ENCODE measurements around the gene MTF1.
A peak's percentile ranks its signal among the peaks of the same experiment; 100 is the strongest.

The MTF1 gene

GRCh38 chr1:37854406-37854805 lies 5.0 kb downstream of the MTF1 start:
- ATAC-seq (no peak), DNase-seq (no peak)
- H3K27ac Mint-ChIP-seq, result no peak overlapping the region
- no peaks in the 10 kb centered on the region for H3K9me3 Mint-ChIP-seq
- no peaks in the 10 kb centered on the region for H3K27me3 Mint-ChIP-seq
- peaks cover 49% of the 10 kb centered on the region for H3K4me1 Mint-ChIP-seq
- H3K4me3 Mint-ChIP-seq, result no peak overlapping the region
- H3K36me3 Mint-ChIP-seq (ENCODE audit: low read depth), result peaks cover 34% of the 10 kb centered on the region

- Mint-ChIP-seq H3K4me1 (peaks cover 45% of the 10 kb centered on the region), H3K9me3 (no peaks in the 10 kb centered on the region), H3K36me3 (ENCODE audit: low read depth) (peaks cover 38% of the 10 kb centered on the region), H3K4me3 (peak overlapping the region; percentile 3), H3K27me3 (no peaks in the 10 kb centered on the region), H3K27ac (peak overlapping the region; percentile 2)
- ATAC-seq (no peak), DNase-seq (no peak)
Measured at GRCh38 chr1:37853157-37853556, 6.2 kb downstream of the MTF1 start.

GRCh38 chr1:37851782-37852210 lies 7.6 kb downstream of the MTF1 start:
- Mint-ChIP-seq H3K4me1 (peaks cover 43% of the 10 kb centered on the region), H3K27ac (no peak overlapping the region), H3K9me3 (no peaks in the 10 kb centered on the region), H3K36me3 (ENCODE audit: low read depth) (peaks cover 28% of the 10 kb centered on the region), H3K27me3 (no peaks in the 10 kb centered on the region), H3K4me3 (no peak overlapping the region)
- DNase-seq, result no peak
- no peak for ATAC-seq

- H3K4me1 Mint-ChIP-seq, result peaks cover 44% of the 10 kb centered on the region
- no peaks in the 10 kb centered on the region for H3K27me3 Mint-ChIP-seq
- no peak overlapping the region for H3K4me3 Mint-ChIP-seq
- H3K27ac Mint-ChIP-seq, result no peak overlapping the region
- no peak for ATAC-seq
- H3K9me3 Mint-ChIP-seq, result no peaks in the 10 kb centered on the region
- H3K36me3 Mint-ChIP-seq (ENCODE audit: low read depth), result peaks cover 27% of the 10 kb centered on the region
- DNase-seq, result no peak
Measured at GRCh38 chr1:37851262-37851661, 8.1 kb downstream of the MTF1 start.

GRCh38 chr1:37850352-37850955 lies 8.9 kb downstream of the MTF1 start:
- no peaks in the 10 kb centered on the region for H3K27me3 Mint-ChIP-seq
- H3K4me3 Mint-ChIP-seq, result no peak overlapping the region
- H3K36me3 Mint-ChIP-seq (ENCODE audit: low read depth), result peaks cover 30% of the 10 kb centered on the region
- DNase-seq, result no peak
- peaks cover 45% of the 10 kb centered on the region for H3K4me1 Mint-ChIP-seq
- H3K9me3 Mint-ChIP-seq, result no peaks in the 10 kb centered on the region
- no peak overlapping the region for H3K27ac Mint-ChIP-seq
- no peak for ATAC-seq

GRCh38 chr1:37849480-37849879 lies 9.9 kb downstream of the MTF1 start:
- no peak for ATAC-seq
- H3K27ac Mint-ChIP-seq, result no peak overlapping the region
- H3K9me3 Mint-ChIP-seq, result no peaks in the 10 kb centered on the region
- DNase-seq, result no peak
- no peak overlapping the region for H3K4me3 Mint-ChIP-seq
- no peaks in the 10 kb centered on the region for H3K27me3 Mint-ChIP-seq
- H3K36me3 Mint-ChIP-seq (ENCODE audit: low read depth), result peaks cover 29% of the 10 kb centered on the region
- H3K4me1 Mint-ChIP-seq, result peaks cover 41% of the 10 kb centered on the region

- peaks cover 22% of the 10 kb centered on the region for H3K36me3 Mint-ChIP-seq (ENCODE audit: low read depth)
- ATAC-seq (no peak), DNase-seq (no peak)
- H3K27ac Mint-ChIP-seq, result peak overlapping the region; percentile 65
- peak overlapping the region; percentile 55 for H3K4me3 Mint-ChIP-seq
- H3K4me1 Mint-ChIP-seq, result peaks cover 35% of the 10 kb centered on the region
- H3K9me3 Mint-ChIP-seq, result no peaks in the 10 kb centered on the region
- H3K27me3 Mint-ChIP-seq, result no peaks in the 10 kb centered on the region
Measured at GRCh38 chr1:37846647-37847339, 12.6 kb downstream of the MTF1 start.

- no peak overlapping the region for H3K27ac Mint-ChIP-seq
- H3K4me3 Mint-ChIP-seq, result no peak overlapping the region
- H3K9me3 Mint-ChIP-seq, result no peaks in the 10 kb centered on the region
- H3K27me3 Mint-ChIP-seq, result no peaks in the 10 kb centered on the region
- DNase-seq (no peak), ATAC-seq (no peak)
- peaks cover 35% of the 10 kb centered on the region for H3K4me1 Mint-ChIP-seq
- peaks cover 25% of the 10 kb centered on the region for H3K36me3 Mint-ChIP-seq (ENCODE audit: low read depth)
Measured at GRCh38 chr1:37845786-37846185, 13.6 kb downstream of the MTF1 start.

GRCh38 chr1:37845049-37845646 lies 14.2 kb downstream of the MTF1 start:
- no peaks in the 10 kb centered on the region for H3K9me3 Mint-ChIP-seq
- DNase-seq, result no peak
- ATAC-seq, result no peak
- H3K27ac Mint-ChIP-seq, result peak overlapping the region; percentile 24
- peaks cover 26% of the 10 kb centered on the region for H3K36me3 Mint-ChIP-seq (ENCODE audit: low read depth)
- H3K4me3 Mint-ChIP-seq, result no peak overlapping the region
- H3K27me3 Mint-ChIP-seq, result no peaks in the 10 kb centered on the region
- H3K4me1 Mint-ChIP-seq, result peaks cover 35% of the 10 kb centered on the region

- Mint-ChIP-seq H3K36me3 (ENCODE audit: low read depth) (peaks cover 28% of the 10 kb centered on the region), H3K4me1 (peaks cover 34% of the 10 kb centered on the region), H3K27me3 (no peaks in the 10 kb centered on the region), H3K4me3 (no peak overlapping the region), H3K27ac (no peak overlapping the region), H3K9me3 (no peaks in the 10 kb centered on the region)
- DNase-seq (no peak), ATAC-seq (no peak)
Measured at GRCh38 chr1:37844536-37844935, 14.9 kb downstream of the MTF1 start.

- Mint-ChIP-seq H3K9me3 (no peaks in the 10 kb centered on the region), H3K4me1 (peaks cover 20% of the 10 kb centered on the region), H3K36me3 (ENCODE audit: low read depth) (peaks cover 40% of the 10 kb centered on the region), H3K27ac (no peak overlapping the region), H3K27me3 (no peaks in the 10 kb centered on the region), H3K4me3 (no peak overlapping the region)
- ATAC-seq (no peak), DNase-seq (no peak)
Measured at GRCh38 chr1:37841652-37842051, 17.7 kb downstream of the MTF1 start.

GRCh38 chr1:37840711-37841110 lies 18.7 kb downstream of the MTF1 start:
- no peaks in the 10 kb centered on the region for H3K9me3 Mint-ChIP-seq
- H3K36me3 Mint-ChIP-seq (ENCODE audit: low read depth), result peaks cover 35% of the 10 kb centered on the region
- no peak overlapping the region for H3K27ac Mint-ChIP-seq
- H3K27me3 Mint-ChIP-seq, result no peaks in the 10 kb centered on the region
- DNase-seq (no peak), ATAC-seq (no peak)
- H3K4me1 Mint-ChIP-seq, result peaks cover 11% of the 10 kb centered on the region
- no peak overlapping the region for H3K4me3 Mint-ChIP-seq

- Mint-ChIP-seq H3K27me3 (no peaks in the 10 kb centered on the region), H3K27ac (no peak overlapping the region), H3K4me1 (peaks cover 6% of the 10 kb centered on the region), H3K9me3 (no peaks in the 10 kb centered on the region), H3K4me3 (no peak overlapping the region), H3K36me3 (ENCODE audit: low read depth) (peaks cover 36% of the 10 kb centered on the region)
- no peak for ATAC-seq
- DNase-seq, result no peak
Measured at GRCh38 chr1:37839676-37840075, 19.7 kb downstream of the MTF1 start.

GRCh38 chr1:37836788-37837187 lies 22.6 kb downstream of the MTF1 start:
- ATAC-seq, result no peak
- Mint-ChIP-seq H3K4me3 (no peak overlapping the region), H3K9me3 (no peaks in the 10 kb centered on the region), H3K4me1 (no peaks in the 10 kb centered on the region), H3K27me3 (no peaks in the 10 kb centered on the region), H3K27ac (no peak overlapping the region), H3K36me3 (ENCODE audit: low read depth) (peaks cover 48% of the 10 kb centered on the region)
- no peak for DNase-seq

GRCh38 chr1:37831809-37832208 lies 27.6 kb downstream of the MTF1 start:
- H3K4me1 Mint-ChIP-seq, result peaks cover under 1% of the 10 kb centered on the region
- H3K27ac Mint-ChIP-seq, result no peak overlapping the region
- ATAC-seq (no peak), DNase-seq (no peak)
- H3K27me3 Mint-ChIP-seq, result no peaks in the 10 kb centered on the region
- no peaks in the 10 kb centered on the region for H3K9me3 Mint-ChIP-seq
- H3K4me3 Mint-ChIP-seq, result no peak overlapping the region
- peaks cover 49% of the 10 kb centered on the region for H3K36me3 Mint-ChIP-seq (ENCODE audit: low read depth)

Data from activated naive CD8-positive, alpha-beta T cell treated with anti-CD3 and anti-CD28 coated beads, Interleukin-2, amount 50 U/mL, for 24 hours (primary cell).